GM12873 (cell line): ENCODE data around the gene AP1AR.

Experiments
- CTCF ChIP-seq: IDR thresholded peaks from 2 replicates; pipeline ENCODE4 v1.5.1; 2012; ENCODE audit warnings: low read depth, mild to moderate bottlenecking, moderate library complexity, low read length, control low read depth; ENCODE audit not compliant: insufficient read depth; ENCODE audit errors: missing control alignments

AP1AR gene

GRCh38 chr4:112252234-112252633, 20.6 kb downstream of the AP1AR start:
- TF ChIP-seq CTCF, result no peak

- TF ChIP-seq CTCF, result no peak
These were observed 21.9 kb downstream of the AP1AR start for GRCh38 chr4:112253382-112254000.

GRCh38 chr4:112257098-112257497, 25.5 kb downstream of the AP1AR start:
- TF ChIP-seq CTCF, result no peak

- TF ChIP-seq CTCF, result no peak
These were observed 35.2 kb downstream of the AP1AR start for GRCh38 chr4:112266823-112267222.

- no peak for TF ChIP-seq CTCF
These were observed 38.5 kb downstream of the AP1AR start for GRCh38 chr4:112270051-112270450.

- no peak for TF ChIP-seq CTCF
These were observed 39.2 kb downstream of the AP1AR start for GRCh38 chr4:112270640-112271421.

- no peak for TF ChIP-seq CTCF
These were observed 40.7 kb downstream of the AP1AR start for GRCh38 chr4:112272292-112272691.
